Aorta (tissue), 5 donors: ENCODE results near the gene NPIPB4. TPM values are rescaled to one million over a fixed set of nuclear protein-coding genes. Genes with fewer than 3 reads are reported as not detected.
"Not testable (repeated sequence)": the region's sequence is repeated elsewhere in the genome, so short reads cannot be mapped to it uniquely, and the experiment has no call there.

Experiments
- ATAC-seq: fragments of 200-7000 bp; cut with Tn5 transposase; one replicate; pipeline ENCODE4 v1.9.1; 2022; ENCODE audit warnings: moderate library complexity; ENCODE audit not compliant: low FRiP score
- DNase-seq, 2 donors: peaks; one replicate each; pipeline ENCODE4 v3.0.0-alpha.2; 2020
- H3K27ac ChIP-seq, 2 donors: one replicate each; pipeline ENCODE4 v1.5.1; 2013; ENCODE audit warnings: low read length in 2 of 2, mild to moderate bottlenecking in 2 of 2, moderate library complexity in 2 of 2, control low read depth in 1 of 2, inconsistent platforms in 1 of 2, low read depth in 1 of 2
- H3K27me3 ChIP-seq, 2 donors: one replicate each; pipeline ENCODE4 v1.6.1; 2013; ENCODE audit warnings: control low read depth in 1 of 2, low read length in 1 of 2, mild to moderate bottlenecking in 1 of 2, moderate library complexity in 1 of 2; ENCODE audit not compliant: insufficient read depth in 2 of 2, control insufficient read depth in 1 of 2
- H3K36me3 ChIP-seq, 2 donors: one replicate each; pipeline ENCODE4 v1.6.1; 2013; ENCODE audit warnings: control low read depth in 1 of 2, low read length in 1 of 2, mild to moderate bottlenecking in 1 of 2; ENCODE audit not compliant: insufficient read depth in 2 of 2, control insufficient read depth in 1 of 2
- H3K4me1 ChIP-seq, 2 donors: one replicate each; pipeline ENCODE4 v1.6.1; 2013; ENCODE audit warnings: low read length in 2 of 2, control low read depth in 1 of 2, mild to moderate bottlenecking in 1 of 2, moderate library complexity in 1 of 2; ENCODE audit not compliant: insufficient read depth in 2 of 2, control insufficient read depth in 1 of 2
- H3K4me3 ChIP-seq, 2 donors: one replicate each; pipeline ENCODE4 v1.5.1; 2013; ENCODE audit warnings: low read length in 2 of 2, control low read depth in 1 of 2, mild to moderate bottlenecking in 1 of 2
- H3K9me3 ChIP-seq: one replicate; pipeline ENCODE4 v1.6.1; 2013; ENCODE audit warnings: mild to moderate bottlenecking, low read length; ENCODE audit not compliant: control insufficient read depth
- whole genome bisulfite sequencing, 2 donors: extraction: QIAGEN DNeasy Blood & Tissue Kit; methylation state at CpG; one replicate each; pipeline ENCODE4 v1.1.7; 2013; 5-methylcytosine and 5-hydroxymethylcytosine counted together
- intact Hi-C, 2 donors: fragments of 100-400 bp; cut with DNase I; formaldehyde crosslinking; loops; one replicate each; pipeline versions ENCODE4 v1.14.2 to v1.15.0; 2022
- polyA plus RNA-seq, 2 donors: library from polyadenylated mRNA; stranded (reverse); fragments of 200-250 nt; gene quantifications; one replicate each; pipeline ENCODE4 v1.2.3, GENCODE V29; 2013
- total RNA-seq, 2 donors: library from RNA; stranded (reverse); fragmentation: NEBNext Ultra II Directional; extraction: Animal tissue kit (Norgen Biotek cat#: 25700); gene quantifications; one replicate each; pipeline ENCODE4 v1.2.1, GENCODE V29; 2021
- donor health status: healthy with polysubstance abuse.
- donor health status: Bipolar disorder and iron deficiency.
- donor health status: DM: no; HTN: no; CAD: no.
- donor health status: DM: no; HTN: no; CAD: no.
- donor health status: DM: yes; HTN: yes; CAD: no.

The NPIPB4 gene
- total and polyA plus RNA-seq, 4 donors: 6.1 to 240 (median 127) TPM

DNA sequence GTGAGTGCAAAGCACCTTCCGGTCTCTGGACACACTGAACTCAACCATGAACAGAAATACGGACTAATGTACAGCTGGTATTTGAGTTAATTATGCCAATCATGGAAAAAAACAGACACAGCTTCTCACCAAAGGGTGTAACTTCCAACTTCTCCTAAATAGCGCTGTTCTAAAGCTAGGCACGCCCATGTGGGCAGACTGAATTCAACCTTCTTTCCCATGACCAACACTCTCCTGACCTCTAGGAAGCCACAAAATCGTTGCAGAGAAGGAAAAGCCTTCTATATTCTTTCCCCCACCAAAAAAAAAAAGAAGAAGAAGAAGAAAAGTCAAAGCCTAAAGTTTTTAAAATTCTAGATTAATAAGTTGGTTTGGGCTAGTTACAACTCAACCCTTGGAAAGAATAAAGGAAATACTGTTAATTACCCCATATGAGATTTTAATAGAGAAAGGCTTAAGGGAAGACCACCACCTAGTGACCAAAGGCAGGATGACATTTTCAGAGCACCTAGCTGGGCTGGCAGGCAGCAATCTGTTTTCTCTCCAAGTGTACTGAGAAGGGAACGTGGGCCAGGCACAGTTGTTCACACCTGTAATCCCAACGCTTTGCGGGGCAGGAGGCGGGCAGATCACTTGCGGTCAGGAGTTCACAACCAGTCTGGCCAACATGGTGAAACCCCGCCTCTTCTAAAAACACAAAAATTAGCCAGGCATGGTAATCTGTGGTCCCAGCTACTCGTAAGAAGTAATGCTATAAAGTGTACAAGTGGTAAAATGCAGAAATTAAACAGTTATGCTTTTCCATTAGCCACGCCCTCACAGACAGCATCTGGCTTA lies 55.8 kb downstream of the NPIPB4 start:
- H3K27ac ChIP-seq, H3K27me3 ChIP-seq, DNase-seq, intact Hi-C loops, H3K36me3 ChIP-seq, H3K4me1 ChIP-seq, H3K9me3 ChIP-seq, H3K4me3 ChIP-seq: not testable (repeated sequence)
- peak; percentile 86 for ATAC-seq
- WGBS, 2 donors: 67 to 69% methylated on average over 10 to 11 of the region's 13 CpGs

- H3K9me3 ChIP-seq, H3K4me1 ChIP-seq, intact Hi-C loops, DNase-seq, H3K27me3 ChIP-seq, H3K36me3 ChIP-seq, H3K4me3 ChIP-seq, H3K27ac ChIP-seq, ATAC-seq: not testable (repeated sequence)
- no CpG with 5 or more reads among the region's 3 CpGs for WGBS, 2 donors
These were observed 59.0 kb downstream of the NPIPB4 start for GRCh38 chr16:21798601-21799000.

- H3K36me3 ChIP-seq, H3K27ac ChIP-seq, intact Hi-C loops, H3K4me3 ChIP-seq, H3K27me3 ChIP-seq, H3K4me1 ChIP-seq, H3K9me3 ChIP-seq, ATAC-seq: not testable (repeated sequence)
- peak in 1 of 2 donors; percentile 51 for DNase-seq
- WGBS, 2 donors: 57 to 72% methylated on average over 2 of the region's 3 CpGs
These were observed 64.2 kb downstream of the NPIPB4 start for GRCh38 chr16:21793310-21793709.

DNA sequence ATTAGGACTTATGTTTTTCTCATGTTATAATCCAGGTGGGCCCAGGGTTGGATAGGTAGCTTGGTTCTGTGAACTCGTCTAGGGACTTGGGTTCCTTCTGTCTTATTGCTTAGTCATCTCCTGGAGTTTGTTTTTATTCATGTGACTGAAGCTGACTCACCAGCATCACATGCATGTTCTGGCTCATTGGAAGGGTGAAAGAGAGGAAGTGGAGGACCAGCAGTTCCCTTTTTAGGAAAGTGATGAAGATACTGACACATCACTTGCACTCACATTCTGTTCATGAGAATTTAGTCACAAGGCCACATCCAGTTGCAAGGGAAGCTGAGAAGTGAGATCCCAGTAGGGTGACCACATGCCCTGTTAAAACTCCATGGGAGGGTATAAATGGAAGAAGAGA lies 67.0 kb downstream of the NPIPB4 start:
- intact Hi-C loops: not testable (repeated sequence)

More for the DNA sequence above, 67.0 kb downstream of the NPIPB4 start:
- 10 to 17% methylated on average over 1 of the region's 1 CpG for WGBS, 2 donors
- H3K4me3 ChIP-seq, H3K4me1 ChIP-seq, H3K27ac ChIP-seq, H3K27me3 ChIP-seq, H3K9me3 ChIP-seq, H3K36me3 ChIP-seq, DNase-seq: not testable (repeated sequence)
- peak; percentile 78 for ATAC-seq

Other genes with a start within 250 kb of the NPIPB4 start
- gene IGSF6, start 205.1 kb downstream of the NPIPB4 start, total RNA-seq: 1 to 10 TPM; 4.4 to 7.2 TPM
- 1 to 10 TPM in 1 of 2 donors, under 1 TPM in 1; 0.95 to 6.5 TPM for gene IGSF6, start 205.1 kb downstream of the NPIPB4 start, polyA plus RNA-seq
- gene OTOA, start 193.8 kb downstream of the NPIPB4 start, total RNA-seq: under 1 TPM; 0.21 to 0.32 TPM
- gene OTOA, start 193.8 kb downstream of the NPIPB4 start, polyA plus RNA-seq: not detected
- 100 to 1,000 TPM; 140 to 143 TPM for gene UQCRC2, start 95.6 kb upstream of the NPIPB4 start, total RNA-seq
- gene UQCRC2, start 95.6 kb upstream of the NPIPB4 start, polyA plus RNA-seq: 100 to 1,000 TPM; 122 to 123 TPM
- gene PDZD9, start 143.4 kb upstream of the NPIPB4 start, total RNA-seq: not detected
- not detected for gene PDZD9, start 143.4 kb upstream of the NPIPB4 start, polyA plus RNA-seq
- gene MOSMO, start 150.4 kb upstream of the NPIPB4 start, total RNA-seq: 10 to 100 TPM; 17.8 to 19.6 TPM
- gene MOSMO, start 150.4 kb upstream of the NPIPB4 start, polyA plus RNA-seq: 1 to 10 TPM; 3.4 to 9.3 TPM
- gene VWA3A, start 234.8 kb upstream of the NPIPB4 start, total RNA-seq: under 1 TPM; 0.18 to 0.39 TPM
- gene VWA3A, start 234.8 kb upstream of the NPIPB4 start, polyA plus RNA-seq: under 1 TPM; 0.13 to 0.20 TPM